GM18909 (cell line): ENCODE measurements around the gene GORASP1.
A peak's percentile ranks its signal among the peaks of the same experiment; 100 is the strongest.

Experiments
- ATAC-seq: cut with Tn5 transposase; IDR thresholded peaks from one replicate; pipeline ENCODE4 v1.9.1; 2021; ENCODE audit warnings: mild to moderate bottlenecking; ENCODE audit not compliant: unreplicated experiment, poor library complexity

GORASP1 gene

DNA sequence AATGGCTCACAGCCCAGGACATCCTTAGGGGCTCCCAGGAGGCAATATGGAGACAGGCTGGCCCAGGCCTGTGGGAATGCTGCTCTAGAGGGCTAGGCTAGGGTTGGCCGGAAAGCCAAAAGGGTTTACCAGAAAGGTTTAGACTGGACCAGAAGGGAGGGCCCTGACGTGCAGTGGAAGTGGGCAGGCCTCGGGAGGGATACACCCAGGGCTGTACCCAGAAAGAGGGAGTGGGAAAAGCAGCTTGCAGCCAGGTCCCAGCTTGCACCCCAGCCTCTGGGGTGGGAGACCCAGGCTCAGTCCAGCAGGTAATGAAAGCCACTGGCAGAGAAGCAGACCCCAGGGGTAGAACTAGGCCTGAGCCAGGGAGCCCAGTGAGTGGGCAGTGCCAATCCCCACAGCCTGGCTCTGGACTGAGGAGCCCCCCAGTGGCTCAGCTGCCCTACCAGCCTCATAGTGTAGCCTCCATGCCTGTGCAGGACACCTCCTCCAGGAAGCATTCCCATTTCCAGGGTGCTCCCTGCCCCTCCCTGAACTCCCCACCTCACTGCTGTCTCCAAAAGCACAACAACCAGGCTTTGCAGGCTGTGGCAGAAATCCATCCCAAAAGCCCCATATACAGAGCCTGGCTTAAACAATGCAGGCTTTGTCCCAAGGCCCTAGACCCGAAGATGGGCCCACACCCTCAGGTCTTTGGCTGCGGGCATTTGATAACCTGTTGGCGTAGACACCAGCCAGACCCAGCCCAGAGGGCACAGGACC is 3.5 kb downstream of the GORASP1 start:
- ATAC-seq: no peak

DNA sequence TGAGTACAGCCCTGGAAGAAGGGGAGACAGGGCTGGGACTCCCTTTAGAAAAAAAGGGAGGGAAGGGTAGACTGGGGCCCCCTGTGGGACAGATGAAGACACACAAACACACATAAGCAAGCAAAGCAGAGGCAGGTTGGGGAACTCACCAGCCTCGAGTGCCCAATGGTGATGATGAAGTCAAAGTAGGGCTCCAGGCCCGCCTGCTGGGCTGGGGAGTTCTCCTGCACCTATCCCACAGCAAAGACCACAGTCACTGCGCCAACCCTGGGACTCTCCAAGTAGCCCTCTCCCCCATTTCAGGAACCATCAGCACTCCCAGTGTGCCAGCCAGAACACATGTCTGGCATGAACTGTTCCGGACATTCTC is 4.1 kb downstream of the GORASP1 start:
- no peak for ATAC-seq

DNA sequence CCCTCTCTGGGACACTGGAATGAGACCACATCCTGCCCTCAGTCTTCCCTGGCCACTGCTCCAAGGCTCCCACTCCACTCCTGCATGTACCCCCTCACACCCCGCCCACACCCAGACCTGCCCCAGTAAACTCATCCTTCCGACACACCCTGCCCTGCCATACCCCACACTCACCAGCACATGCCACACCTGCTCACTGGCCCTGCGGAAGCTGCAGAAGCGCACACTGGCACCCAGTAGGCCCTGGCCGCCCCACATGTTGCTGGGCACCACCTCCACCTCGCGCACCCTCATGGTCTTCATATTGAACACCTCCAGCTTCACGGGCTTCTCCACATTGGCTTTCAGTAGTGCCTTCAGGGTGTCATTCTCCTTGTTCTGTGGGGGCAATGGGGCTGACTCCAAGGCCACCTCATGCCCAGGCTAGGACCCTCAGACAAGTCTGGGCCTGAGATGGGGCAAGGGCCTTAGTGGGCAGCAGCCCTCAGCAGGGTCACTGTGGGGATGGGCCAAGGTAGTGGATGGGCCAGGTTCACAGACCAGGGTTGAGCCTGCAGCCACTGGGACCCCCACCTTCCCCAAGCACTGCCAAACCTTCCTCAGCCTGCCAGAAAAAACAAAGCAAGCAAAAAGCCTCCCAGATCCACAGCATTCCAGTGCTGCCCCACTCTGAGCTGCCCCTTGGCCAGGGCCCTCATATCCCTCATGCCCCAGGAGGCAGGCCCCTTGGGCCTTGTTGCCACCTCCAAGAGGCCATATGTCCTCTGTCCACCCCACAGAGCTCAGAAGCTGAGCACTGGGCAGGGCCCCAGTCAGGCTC is 4.7 kb downstream of the GORASP1 start:
- ATAC-seq: no peak

DNA sequence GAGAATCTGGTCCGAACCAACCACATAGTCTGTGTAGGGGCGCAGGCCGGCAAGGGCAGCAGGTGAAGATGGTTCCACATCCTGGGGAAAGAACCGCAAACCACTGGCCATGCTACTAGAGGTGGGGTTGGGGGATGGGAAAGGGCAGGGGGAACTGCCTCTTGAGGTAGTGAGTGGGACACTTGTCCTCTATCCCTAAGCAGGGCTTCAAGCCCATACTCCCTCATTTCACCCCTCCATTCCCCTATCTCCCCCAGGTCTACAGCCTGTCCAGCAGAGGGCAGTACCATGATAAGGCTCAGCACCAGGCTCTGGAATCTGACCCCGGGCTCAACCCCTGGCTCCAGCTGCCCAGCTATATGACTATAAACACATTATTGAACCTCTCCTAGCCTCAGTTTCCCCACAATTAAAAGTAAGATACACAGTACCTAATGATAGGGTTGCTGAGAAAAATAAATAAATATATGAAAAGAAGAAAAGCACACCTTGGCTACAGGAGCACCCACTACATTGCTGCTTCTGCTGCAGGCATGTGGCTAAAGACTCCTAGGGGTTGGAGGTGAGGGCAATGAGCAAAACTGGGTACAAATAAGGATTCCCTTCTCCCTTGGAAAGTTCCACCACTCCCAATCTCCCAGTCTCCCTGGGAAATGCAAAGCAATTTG is 6.3 kb downstream of the GORASP1 start:
- ATAC-seq: peak; percentile 72

DNA sequence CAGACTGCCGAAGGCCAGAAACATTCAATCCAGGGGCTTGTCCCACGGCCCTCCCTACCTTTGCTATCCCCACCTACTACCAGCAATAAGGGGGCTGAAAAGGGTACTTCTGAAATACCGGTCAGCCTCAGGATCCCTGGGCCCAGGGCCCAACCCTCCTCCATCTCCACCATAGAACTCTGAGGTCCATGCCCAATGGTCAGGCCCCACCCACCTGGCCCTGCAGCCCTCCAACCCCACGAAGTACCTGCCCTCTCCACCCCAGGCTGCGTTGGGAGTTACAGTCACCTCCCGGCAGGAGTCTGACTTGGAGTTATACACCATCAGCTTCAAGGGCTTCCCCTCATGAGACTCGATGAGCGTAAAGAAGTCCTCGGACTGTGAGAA is 6.9 kb downstream of the GORASP1 start:
- no peak for ATAC-seq

DNA sequence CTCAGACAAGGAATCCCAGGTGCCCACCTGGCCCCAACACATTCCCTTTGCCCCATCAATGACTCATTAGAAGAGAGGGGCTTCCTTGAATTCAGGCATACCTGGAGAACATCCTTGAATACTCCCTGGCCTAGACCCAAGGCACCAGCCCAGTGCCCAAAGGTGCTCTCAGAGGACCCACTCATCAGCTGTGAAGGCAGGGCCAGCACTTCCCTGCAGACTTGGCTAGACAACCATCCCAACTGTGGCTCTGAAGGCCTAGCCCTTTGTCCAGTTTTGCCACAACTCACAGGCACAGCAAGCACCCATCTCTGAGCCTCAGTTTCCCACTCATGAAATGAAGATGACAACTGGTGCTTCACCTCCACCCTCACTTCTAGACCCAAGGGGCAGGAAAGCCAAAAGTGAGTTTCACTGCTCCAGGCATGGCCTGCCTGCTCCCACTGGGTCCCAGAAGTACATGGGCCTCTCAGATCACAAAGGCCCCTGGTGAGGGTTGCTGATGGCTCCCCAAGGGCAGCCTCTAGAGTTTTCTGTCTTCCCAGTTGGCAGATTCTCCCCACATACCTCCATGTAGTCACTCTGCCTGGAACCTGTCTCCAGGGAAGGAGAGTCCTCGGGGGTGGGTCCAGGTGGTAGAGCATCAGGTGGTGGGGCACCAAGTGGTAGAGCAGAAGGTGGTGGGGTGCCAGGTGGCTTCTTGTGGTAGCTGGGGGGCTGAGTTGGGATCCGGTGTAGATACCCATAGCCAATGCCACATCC is 7.5 kb downstream of the GORASP1 start:
- no peak for ATAC-seq

DNA sequence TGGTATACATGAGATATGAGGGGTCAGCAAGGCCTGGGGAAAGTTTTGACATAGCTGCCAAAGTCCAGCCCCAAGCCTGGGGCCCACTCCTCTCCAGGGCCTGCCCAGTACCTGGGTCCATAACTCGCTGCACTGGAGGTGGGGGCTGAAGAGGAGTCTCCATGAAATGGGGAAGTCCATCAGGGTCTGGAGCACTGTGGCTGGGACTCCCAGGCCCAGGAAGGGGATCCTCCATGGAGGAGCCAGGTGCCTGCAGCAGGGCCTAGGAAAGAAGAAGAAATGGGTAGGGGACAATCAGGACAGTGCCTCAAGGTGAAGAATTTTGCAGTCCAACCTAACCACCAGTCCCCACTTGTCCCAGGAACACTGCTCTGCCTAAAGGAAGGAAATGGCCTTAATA is 8.2 kb downstream of the GORASP1 start:
- ATAC-seq: no peak

DNA sequence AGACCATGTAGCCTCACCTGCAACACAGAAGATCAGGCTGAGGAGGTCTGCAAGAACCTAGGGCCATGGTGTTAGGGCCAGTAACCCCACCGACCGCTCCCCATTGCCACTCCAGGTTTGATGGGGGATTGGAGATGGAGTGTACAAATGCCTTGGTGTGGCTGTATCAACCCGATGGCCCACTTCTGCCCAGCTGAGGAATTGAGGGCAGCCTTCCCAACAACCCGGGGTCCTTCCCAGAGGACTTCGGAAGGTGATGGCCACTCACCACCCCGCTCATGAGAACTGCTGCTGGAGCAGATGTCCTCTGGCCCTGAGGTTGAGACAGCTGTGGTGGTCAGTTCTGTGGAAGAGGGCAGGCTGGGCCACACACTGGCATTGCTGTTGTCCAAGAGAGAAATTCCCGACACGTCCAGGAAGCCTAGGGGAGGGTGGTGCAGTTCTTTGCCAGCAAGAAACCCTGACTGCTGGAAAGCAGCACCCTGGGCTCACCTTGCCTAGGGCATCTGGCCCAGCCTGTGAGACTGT is 8.9 kb downstream of the GORASP1 start:
- ATAC-seq: no peak

DNA sequence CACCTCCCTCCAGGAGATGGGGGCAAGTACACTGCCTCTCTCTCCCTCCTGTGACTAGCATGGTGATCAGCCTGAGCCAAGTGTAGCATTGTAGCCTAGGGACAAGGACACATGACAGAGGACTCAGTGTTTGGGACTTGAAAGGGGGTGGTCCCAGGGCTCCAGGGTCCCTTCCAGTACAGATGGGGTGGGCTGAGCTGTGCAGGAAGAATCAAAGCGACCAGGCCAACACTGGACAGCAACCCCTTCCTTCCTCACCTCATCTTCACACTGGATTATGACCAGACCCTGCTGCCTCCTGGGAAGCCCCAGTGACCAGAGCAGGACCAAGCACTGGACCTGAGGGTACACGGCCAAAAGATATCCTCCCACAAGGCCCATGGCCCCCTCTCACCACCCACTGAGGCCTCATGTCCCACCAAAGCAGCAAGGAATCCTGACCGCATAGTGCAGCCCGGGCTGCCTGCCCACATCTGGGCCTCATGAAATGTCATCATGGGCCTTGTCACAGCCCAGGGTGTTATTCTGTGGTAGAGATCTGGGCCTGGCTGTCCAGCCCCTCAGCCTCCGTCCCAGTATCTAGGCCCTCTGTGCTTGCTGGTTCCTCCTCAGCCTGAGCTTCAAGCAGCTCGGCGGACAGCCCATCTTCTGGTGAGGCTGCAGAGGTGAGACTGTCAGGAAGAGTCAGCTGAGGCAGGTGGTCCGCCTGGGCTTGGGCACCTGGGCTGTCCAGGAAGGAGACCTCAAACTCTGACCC is 9.5 kb downstream of the GORASP1 start:
- ATAC-seq: no peak

DNA sequence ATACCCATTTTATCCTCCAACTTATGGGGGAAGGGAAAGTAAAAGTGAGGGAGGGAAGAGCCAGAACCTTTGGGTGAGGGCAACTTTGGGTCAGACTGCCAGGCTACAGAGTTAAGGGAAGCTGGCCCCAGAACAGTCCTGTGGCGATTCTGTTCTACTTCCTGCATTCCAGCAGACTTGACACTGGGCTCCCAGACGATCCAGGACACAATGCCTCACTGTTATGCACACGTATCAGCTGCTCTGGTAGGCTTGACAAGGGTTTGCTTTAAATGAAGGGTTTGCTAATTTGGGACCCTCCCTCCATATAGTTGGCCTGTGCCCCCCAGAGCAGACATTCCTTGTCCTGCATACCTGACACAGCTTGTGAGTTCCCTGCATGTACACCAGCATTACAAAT is 10.7 kb downstream of the GORASP1 start:
- no peak for ATAC-seq

DNA sequence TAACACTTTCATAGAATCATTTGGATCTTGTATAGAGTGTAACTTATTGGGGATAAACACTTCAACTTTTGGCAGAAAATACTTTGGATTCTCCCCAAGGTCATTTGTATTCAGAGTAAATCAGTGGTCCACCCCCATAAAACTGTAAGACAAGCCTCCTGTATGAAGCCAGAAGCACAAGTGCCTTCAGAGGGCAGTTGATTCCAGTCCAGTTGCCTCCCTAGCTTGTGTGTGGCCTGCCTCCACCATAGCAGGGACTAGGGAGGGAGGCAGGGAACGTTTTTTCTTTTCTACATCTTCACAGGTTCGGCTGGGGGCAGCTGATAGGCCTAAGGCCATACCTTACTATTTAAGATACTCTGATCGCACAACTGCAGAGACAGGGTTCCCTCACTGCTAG is 11.6 kb downstream of the GORASP1 start:
- no peak for ATAC-seq

DNA sequence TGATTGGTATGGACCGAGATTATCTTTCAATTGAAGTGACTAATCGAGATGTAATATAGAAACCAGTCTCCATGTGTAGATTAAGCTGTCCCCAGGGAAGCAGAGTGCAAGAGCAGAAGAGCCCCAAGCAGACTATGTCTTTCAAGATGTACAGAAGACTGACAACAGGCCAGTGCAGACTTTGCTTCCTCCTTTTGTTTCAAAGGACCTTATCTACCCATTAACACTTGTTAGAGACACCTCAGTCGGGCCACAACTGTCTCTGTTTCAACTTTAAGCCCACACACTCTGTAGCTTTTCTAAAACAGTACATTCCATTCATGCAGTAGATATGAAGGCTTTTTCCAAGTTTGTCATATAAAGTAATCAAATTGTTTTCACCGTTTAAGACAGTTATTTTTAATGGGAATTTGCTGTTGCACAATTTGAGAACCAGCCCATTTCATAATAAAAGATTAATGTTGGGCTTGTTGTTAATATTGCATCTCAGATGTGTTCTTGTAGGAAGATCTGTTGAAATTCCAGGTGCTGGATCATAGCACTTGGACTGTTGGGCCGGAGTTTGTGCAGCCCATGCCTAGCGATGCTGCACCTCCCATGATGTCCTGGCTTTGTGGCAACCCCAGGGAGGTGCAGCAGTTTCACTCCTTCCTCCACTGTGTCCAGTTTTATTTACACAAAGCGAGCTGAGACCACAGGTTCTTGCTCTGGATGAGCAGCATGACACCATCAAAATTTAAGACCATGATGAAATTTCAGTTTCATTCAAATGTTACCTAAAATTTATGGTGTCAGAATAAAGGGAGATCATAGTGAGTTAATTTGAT is 12.4 kb downstream of the GORASP1 start:
- no peak for ATAC-seq

DNA sequence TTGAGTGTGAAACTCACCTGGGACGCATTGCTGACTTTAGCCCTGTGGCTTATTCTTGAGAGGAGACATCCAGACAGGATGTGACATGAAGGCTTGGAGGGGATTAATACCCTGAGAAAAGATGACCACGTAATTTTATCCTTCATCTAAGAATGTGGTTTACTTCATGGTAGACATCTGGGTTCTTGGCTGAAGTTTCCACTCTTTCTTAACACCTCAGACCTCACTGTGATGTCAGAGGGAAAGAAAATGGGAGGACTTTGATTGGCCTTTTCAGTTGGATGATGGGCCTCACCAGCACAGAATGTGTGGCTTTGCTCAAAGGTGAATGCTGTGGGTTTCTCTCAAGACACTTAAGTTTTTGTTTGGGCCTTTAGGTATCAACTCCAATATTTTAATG is 16.5 kb downstream of the GORASP1 start:
- ATAC-seq: no peak

DNA sequence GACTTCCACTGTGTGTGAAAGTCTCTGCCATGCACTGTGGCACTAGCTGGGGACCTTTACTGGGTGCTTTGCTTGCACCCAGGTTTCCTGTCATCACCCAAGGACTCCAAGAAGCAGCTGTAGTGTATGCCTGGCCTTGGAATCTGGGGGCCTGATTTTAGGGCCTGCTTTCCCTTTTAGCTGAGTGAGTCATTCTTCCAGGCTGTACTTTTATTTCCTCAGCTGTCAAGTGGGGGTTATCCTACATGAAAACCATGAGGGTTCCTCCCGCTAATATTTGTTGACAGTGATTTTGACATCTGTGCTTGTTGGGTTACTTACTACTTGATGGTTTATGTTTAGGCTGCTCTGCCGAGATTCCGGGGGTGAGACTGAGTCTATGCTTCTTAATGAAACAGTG is 18.5 kb downstream of the GORASP1 start:
- no peak for ATAC-seq

DNA sequence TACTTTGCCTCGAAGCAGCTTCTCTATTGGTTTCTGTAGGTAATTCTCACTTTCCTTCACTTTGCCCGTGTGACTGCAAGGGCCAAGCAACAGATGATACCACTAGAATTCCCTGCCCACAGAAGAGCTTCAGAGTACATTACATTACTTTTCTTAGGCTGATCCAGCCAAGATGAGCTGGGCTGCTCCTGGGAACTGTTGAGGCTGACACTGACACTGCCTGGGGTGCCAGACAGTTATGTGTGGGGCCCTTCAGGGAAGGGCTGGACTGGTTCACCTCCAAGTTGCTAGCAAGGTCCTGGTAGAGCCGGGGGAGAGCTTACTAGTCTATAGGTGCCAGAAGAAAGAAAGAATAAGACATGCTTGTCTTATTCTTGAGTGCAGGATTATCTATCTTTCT is 19.0 kb downstream of the GORASP1 start:
- no peak for ATAC-seq

DNA sequence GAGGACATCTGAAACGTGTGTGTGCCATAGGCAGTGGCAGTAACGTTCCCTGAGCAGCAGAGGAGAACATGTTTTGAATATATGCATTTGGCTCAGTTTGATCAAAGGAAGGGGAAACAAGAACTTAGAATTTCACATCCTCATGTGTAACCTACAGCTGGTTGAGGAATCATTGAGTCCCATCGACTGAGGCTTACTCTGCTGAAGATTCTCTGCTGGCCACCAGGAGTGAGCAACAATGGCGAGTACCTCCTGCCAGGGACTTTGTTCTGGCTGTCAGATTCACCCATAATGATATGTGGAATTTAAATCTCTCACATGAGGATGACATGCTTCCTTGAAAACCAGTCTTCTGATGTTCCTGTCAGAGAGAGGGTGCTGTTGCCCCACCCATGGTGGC is 21.3 kb downstream of the GORASP1 start:
- ATAC-seq: peak; percentile 52

DNA sequence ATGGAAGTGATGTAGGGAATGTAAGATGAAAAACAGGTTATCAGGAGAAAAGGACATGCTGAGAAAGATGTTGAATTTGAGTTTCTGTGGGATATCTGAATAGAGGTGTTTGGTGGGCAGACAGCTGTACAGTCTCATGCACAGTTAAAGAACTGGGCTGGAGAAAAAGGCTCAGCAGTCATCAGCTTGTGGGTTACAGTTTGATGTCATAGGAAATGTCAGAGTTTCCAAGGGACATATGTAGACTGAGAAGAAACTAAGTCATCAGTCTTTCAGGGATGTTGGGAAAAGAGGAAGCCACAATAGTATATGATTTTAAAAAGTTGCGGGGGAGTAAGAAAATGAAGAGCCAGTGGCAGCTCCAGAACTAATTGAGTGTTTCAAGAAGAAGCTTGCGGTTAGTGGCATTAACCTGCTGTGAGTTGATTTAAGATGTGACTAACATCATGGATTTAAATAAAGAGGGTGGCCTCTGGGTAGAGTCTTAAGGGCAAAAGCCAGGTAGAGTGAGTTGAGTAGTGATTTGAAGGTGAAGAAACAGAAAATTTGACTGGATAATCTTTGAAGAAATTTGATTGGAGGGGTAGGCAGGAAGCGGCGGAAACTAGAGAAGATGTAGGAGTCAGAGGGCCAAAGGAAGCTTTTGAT is 24.6 kb downstream of the GORASP1 start:
- no peak for ATAC-seq

DNA sequence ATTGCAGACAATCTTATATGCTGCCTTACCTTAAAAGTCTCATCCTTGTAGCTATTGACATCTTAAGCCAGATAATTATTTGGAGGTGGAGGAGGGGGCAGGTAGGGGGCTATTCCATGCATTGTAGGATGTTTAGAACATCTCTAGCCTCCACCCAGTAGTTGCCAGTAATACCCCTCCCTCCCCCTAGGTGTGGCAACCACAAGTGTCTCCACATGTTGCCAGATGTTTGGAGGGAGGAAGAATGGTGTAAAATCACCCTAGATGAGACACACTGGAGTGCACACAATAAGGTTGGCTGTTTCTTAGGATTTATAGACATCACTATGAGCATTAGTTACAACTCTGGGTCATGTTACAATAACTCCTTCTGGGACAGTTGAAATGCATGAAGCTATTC is 27.4 kb downstream of the GORASP1 start:
- no peak for ATAC-seq
